ENCODE measurements around the gene UPF2. TPM values are rescaled to one million over a fixed set of nuclear protein-coding genes. Genes with fewer than 3 reads are reported as not detected.

UPF2 gene
- total and polyA plus RNA-seq, 3 donors from 2014 or later, result 15.7 to 43.7 (median 36.9) TPM

GRCh38 chr10:12042409-12042796, 206 bp downstream of the UPF2 start:
- TF ChIP-seq CTCF (IDR thresholded peaks at IDR 0.05) (no peak), POLR2A (IDR thresholded peaks at IDR 0.05) (no peak)
- Histone ChIP-seq H3K27me3 (no peaks in the 10 kb centered on the region), H3K4me3 (peak overlapping the region; percentile 96 to 99), H3K27ac (peak overlapping the region; percentile 98 to 99), H3K9me3 (no peaks in the 10 kb centered on the region), H3K36me3 (ENCODE audit: low read depth, missing control alignments) (no peaks in the 10 kb centered on the region), H3K4me1 (peaks cover 5% of the 10 kb centered on the region)
- DNase-seq, result no peak
- intact Hi-C loops (cut with DNase I; ENCODE audit: low total_unique reads), result no loop called here
- WGBS, 2 donors, result 0 to 2% methylated on average over 4 to 26 of the region's 31 CpGs

GRCh38 chr10:12041766-12042408, 722 bp downstream of the UPF2 start:
- DNase-seq, result peak; percentile 36
- TF ChIP-seq POLR2A (IDR thresholded peaks at IDR 0.05) (no peak), CTCF (IDR thresholded peaks at IDR 0.05) (no peak)
- Histone ChIP-seq H3K4me1 (peaks cover 5% of the 10 kb centered on the region), H3K9me3 (no peaks in the 10 kb centered on the region), H3K27me3 (no peaks in the 10 kb centered on the region), H3K36me3 (ENCODE audit: low read depth, missing control alignments) (no peaks in the 10 kb centered on the region), H3K27ac (peak overlapping the region; percentile 98 to 99), H3K4me3 (peak overlapping the region; percentile 96 to 99)
- intact Hi-C loops (cut with DNase I; ENCODE audit: low total_unique reads), result no loop called here
- 0 to 1% methylated on average over 26 of the region's 26 CpGs for WGBS, 2 donors

GRCh38 chr10:12036073-12036655, 6.4 kb downstream of the UPF2 start:
- no peak for DNase-seq
- TF ChIP-seq POLR2A (IDR thresholded peaks at IDR 0.05), result no peak
- Histone ChIP-seq H3K36me3 (ENCODE audit: low read depth, missing control alignments) (no peaks in the 10 kb centered on the region), H3K4me3 (no peak overlapping the region), H3K4me1 (peaks cover 2% of the 10 kb centered on the region), H3K27ac (no peak overlapping the region), H3K27me3 (no peaks in the 10 kb centered on the region), H3K9me3 (no peaks in the 10 kb centered on the region)
- intact Hi-C loops (cut with DNase I; ENCODE audit: low total_unique reads), result no loop called here
- 69 to 77% methylated on average over 3 of the region's 3 CpGs for WGBS, 2 donors

- H3K27me3 ChIP-seq, result no peaks in the 10 kb centered on the region
- no peak for TF ChIP-seq CTCF (IDR thresholded peaks at IDR 0.05)
- no peak for TF ChIP-seq POLR2A (IDR thresholded peaks at IDR 0.05)
- H3K4me3 ChIP-seq, result no peak overlapping the region
- DNase-seq, result no peak
- H3K4me1 ChIP-seq, result no peaks in the 10 kb centered on the region
- H3K36me3 ChIP-seq (ENCODE audit: low read depth, missing control alignments), result no peaks in the 10 kb centered on the region
- no peak overlapping the region for H3K27ac ChIP-seq
- H3K9me3 ChIP-seq, result no peaks in the 10 kb centered on the region
- intact Hi-C loops (cut with DNase I; ENCODE audit: low total_unique reads), result no loop called here
- 89 to 92% methylated on average over 4 of the region's 4 CpGs for WGBS, 2 donors
Observed at GRCh38 chr10:12031404-12031803, 11.2 kb downstream of the UPF2 start.

GRCh38 chr10:12027539-12027938, 15.1 kb downstream of the UPF2 start:
- Histone ChIP-seq H3K4me1 (no peaks in the 10 kb centered on the region), H3K9me3 (no peaks in the 10 kb centered on the region), H3K27me3 (no peaks in the 10 kb centered on the region), H3K27ac (no peak overlapping the region), H3K4me3 (no peak overlapping the region), H3K36me3 (ENCODE audit: low read depth, missing control alignments) (no peaks in the 10 kb centered on the region)
- DNase-seq, result no peak
- TF ChIP-seq POLR2A (IDR thresholded peaks at IDR 0.05), result no peak
- no peak for TF ChIP-seq CTCF (IDR thresholded peaks at IDR 0.05)
- intact Hi-C loops (cut with DNase I; ENCODE audit: low total_unique reads), result no loop called here
- 78 to 81% methylated on average over 2 of the region's 2 CpGs for WGBS, 2 donors
